Measurements from ENCODE around the gene ADGRV1.
"Not testable (repeated sequence)": the region's sequence is repeated elsewhere in the genome, so short reads cannot be mapped to it uniquely, and the experiment has no call there.

The ADGRV1 gene

GRCh38 chr5:90996089-90996488 is 437.5 kb downstream of the ADGRV1 start:
- no peak for DNase-seq (ENCODE audit: low spot score)

- no peak for DNase-seq (ENCODE audit: low spot score)
Measured at GRCh38 chr5:90997082-90997481, 438.5 kb downstream of the ADGRV1 start.

GRCh38 chr5:91000743-91001142 is 442.1 kb downstream of the ADGRV1 start:
- no peak for DNase-seq (ENCODE audit: low spot score)

GRCh38 chr5:91006713-91007112 is 448.1 kb downstream of the ADGRV1 start:
- no peak for DNase-seq (ENCODE audit: low spot score)

- DNase-seq (ENCODE audit: low spot score) = no peak
Measured at GRCh38 chr5:91007251-91007650, 448.7 kb downstream of the ADGRV1 start.

GRCh38 chr5:91007780-91008402 is 449.3 kb downstream of the ADGRV1 start:
- no peak for DNase-seq (ENCODE audit: low spot score)

GRCh38 chr5:91010090-91010489 is 451.5 kb downstream of the ADGRV1 start:
- no peak for DNase-seq (ENCODE audit: low spot score)

- DNase-seq (ENCODE audit: low spot score) = no peak
Measured at GRCh38 chr5:91011029-91011428, 452.4 kb downstream of the ADGRV1 start.

- DNase-seq (ENCODE audit: low spot score) = not testable (repeated sequence)
Measured at GRCh38 chr5:91012867-91013266, 454.3 kb downstream of the ADGRV1 start.

GRCh38 chr5:91016322-91016721 is 457.7 kb downstream of the ADGRV1 start:
- no peak for DNase-seq (ENCODE audit: low spot score)

GRCh38 chr5:91016954-91017700 is 458.5 kb downstream of the ADGRV1 start:
- DNase-seq (ENCODE audit: low spot score) = no peak

- DNase-seq (ENCODE audit: low spot score) = no peak
Measured at GRCh38 chr5:91018200-91018599, 459.6 kb downstream of the ADGRV1 start.

GRCh38 chr5:91018712-91019371 is 460.2 kb downstream of the ADGRV1 start:
- DNase-seq (ENCODE audit: low spot score) = no peak

- DNase-seq (ENCODE audit: low spot score) = no peak
Measured at GRCh38 chr5:91020065-91020800, 461.6 kb downstream of the ADGRV1 start.

GRCh38 chr5:91022518-91022917 is 463.9 kb downstream of the ADGRV1 start:
- DNase-seq (ENCODE audit: low spot score) = no peak

GRCh38 chr5:91024206-91024605 is 465.6 kb downstream of the ADGRV1 start:
- no peak for DNase-seq (ENCODE audit: low spot score)

- DNase-seq (ENCODE audit: low spot score) = no peak
Measured at GRCh38 chr5:91024727-91025126, 466.1 kb downstream of the ADGRV1 start.

- no peak for DNase-seq (ENCODE audit: low spot score)
Measured at GRCh38 chr5:91025449-91025848, 466.9 kb downstream of the ADGRV1 start.

- no peak for DNase-seq (ENCODE audit: low spot score)
Measured at GRCh38 chr5:91025956-91026355, 467.4 kb downstream of the ADGRV1 start.

GRCh38 chr5:91026466-91026865 is 467.9 kb downstream of the ADGRV1 start:
- DNase-seq (ENCODE audit: low spot score) = no peak

- DNase-seq (ENCODE audit: low spot score) = no peak
Measured at GRCh38 chr5:91027405-91028139, 469.0 kb downstream of the ADGRV1 start.

- DNase-seq (ENCODE audit: low spot score) = no peak
Measured at GRCh38 chr5:91028499-91028956, 469.9 kb downstream of the ADGRV1 start.

Data from hematopoietic multipotent progenitor cell treated with erythropoietin and hydrocortisone succinate and interleukin-3 and kit ligand, for 15 days (in vitro differentiated cells).